ENCODE measurements around the gene FRMD8. TPM values are rescaled to one million over a fixed set of nuclear protein-coding genes. Genes with fewer than 3 reads are reported as not detected.
A peak's percentile ranks its signal among the peaks of the same experiment; 100 is the strongest.

Gene FRMD8
- total RNA-seq, 3 donors from 2014 or later (not counting 1 experiment from before 2014, with no cell fraction given): 45.6 to 58.4 (median 57.7) TPM

DNA sequence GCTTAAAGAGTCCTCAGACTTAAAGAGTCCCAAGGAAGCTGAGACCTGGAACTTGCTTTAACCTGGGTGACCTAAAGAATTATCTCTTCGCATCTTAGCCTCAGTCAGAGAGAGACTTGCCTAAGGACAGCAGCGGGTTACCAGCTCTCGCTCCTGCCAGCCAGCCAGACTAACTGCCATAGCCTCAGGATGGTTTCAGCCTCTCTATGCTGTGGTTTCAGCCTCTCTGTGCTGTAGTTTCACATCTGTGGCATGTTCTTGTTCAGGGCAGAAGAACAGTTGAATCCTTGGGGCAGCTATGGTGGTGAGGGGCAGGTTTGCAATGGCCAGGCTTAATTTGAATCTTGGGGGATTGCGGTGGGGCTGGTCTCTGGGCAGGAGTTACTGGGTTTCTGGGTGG lies 2.3 kb downstream of the FRMD8 start:
- peak overlapping the region; percentile 55 to 71 for H3K27ac Mint-ChIP-seq
- WGBS (ENCODE audit: insufficient coverage): 83% methylated on average over 4 of the region's 4 CpGs
- H3K27ac ChIP-seq (ENCODE audit: low read length): no peak overlapping the region
- intact Hi-C loops (cut with micrococcal nuclease): loop anchor here (5.0 kb wide), 1 partner anchor 184 kb away; the partner anchor contains the start of genes FAM89B and ZNRD2
- H3K4me1 ChIP-seq (ENCODE audit: control insufficient read depth, insufficient read depth, low read length): peaks cover 71% of the 10 kb centered on the region
- H3K4me1 Mint-ChIP-seq: peaks cover 39 to 70% of the 10 kb centered on the region in 2 donors
- DNase-seq: no peak
- no peak for ATAC-seq
- no peaks in the 10 kb centered on the region for H3K27me3 ChIP-seq (ENCODE audit: control insufficient read depth, insufficient read depth, low read length)
- H3K4me3 Mint-ChIP-seq: peak overlapping the region; percentile 61
- H3K36me3 ChIP-seq (ENCODE audit: control insufficient read depth, insufficient read depth, low read length): peaks cover 23% of the 10 kb centered on the region
- H3K9me3 Mint-ChIP-seq: no peaks in the 10 kb centered on the region
- H3K4me3 ChIP-seq (ENCODE audit: low read length): no peak overlapping the region
- TF ChIP-seq, protein P1, sequence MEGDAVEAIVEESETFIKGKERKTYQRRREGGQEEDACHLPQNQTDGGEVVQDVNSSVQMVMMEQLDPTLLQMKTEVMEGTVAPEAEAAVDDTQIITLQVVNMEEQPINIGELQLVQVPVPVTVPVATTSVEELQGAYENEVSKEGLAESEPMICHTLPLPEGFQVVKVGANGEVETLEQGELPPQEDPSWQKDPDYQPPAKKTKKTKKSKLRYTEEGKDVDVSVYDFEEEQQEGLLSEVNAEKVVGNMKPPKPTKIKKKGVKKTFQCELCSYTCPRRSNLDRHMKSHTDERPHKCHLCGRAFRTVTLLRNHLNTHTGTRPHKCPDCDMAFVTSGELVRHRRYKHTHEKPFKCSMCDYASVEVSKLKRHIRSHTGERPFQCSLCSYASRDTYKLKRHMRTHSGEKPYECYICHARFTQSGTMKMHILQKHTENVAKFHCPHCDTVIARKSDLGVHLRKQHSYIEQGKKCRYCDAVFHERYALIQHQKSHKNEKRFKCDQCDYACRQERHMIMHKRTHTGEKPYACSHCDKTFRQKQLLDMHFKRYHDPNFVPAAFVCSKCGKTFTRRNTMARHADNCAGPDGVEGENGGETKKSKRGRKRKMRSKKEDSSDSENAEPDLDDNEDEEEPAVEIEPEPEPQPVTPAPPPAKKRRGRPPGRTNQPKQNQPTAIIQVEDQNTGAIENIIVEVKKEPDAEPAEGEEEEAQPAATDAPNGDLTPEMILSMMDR (IDR thresholded peaks at IDR 0.05): no peak
- H3K27me3 Mint-ChIP-seq (ENCODE audit: low read depth in 2 of 2): no peaks in the 10 kb centered on the region
- no peaks in the 10 kb centered on the region for H3K9me3 ChIP-seq (ENCODE audit: control insufficient read depth, insufficient read depth, low read length)
- no peaks in the 10 kb centered on the region for H3K36me3 Mint-ChIP-seq

DNA sequence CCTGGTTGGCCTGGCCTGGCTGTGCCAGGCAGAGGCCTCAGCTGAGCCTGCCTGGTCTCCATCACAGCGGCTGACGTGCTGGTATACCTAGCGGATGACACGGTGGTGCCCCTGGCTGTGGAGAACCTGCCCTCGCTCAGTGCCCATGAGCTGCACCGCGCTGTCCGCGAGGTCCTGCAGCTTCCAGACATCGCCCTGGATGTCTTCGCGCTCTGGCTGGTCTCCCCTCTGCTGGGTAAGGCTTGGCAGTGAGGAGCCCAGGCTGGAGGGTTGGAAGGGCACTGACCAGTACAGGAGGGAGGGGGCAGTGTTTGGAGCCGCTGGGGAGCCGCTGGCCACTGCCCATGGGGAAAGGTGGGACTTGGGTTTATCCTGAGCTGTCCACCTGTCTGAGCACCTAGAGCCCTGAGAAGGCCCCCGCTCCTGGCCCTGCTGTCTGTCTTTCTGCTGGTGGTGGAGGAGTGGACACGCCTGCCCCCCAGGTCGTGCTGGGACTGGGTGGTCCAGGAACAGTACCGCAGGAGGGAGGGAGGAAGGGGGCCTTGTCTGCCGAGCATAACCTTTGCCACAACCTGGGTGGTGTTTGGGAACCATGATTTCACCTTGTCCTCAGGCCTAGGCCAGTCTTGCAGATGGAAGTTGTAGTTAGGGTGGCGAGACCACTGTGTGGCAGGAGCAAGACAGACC lies 3.0 kb downstream of the FRMD8 start:
- peaks cover 32 to 63% of the 10 kb centered on the region in 2 donors for H3K4me1 Mint-ChIP-seq
- DNase-seq (no peak), ATAC-seq (no peak)
- H3K36me3 Mint-ChIP-seq: no peaks in the 10 kb centered on the region
- Histone ChIP-seq H3K36me3 (ENCODE audit: control insufficient read depth, insufficient read depth, low read length) (peaks cover 26% of the 10 kb centered on the region), H3K9me3 (ENCODE audit: control insufficient read depth, insufficient read depth, low read length) (no peaks in the 10 kb centered on the region), H3K27ac (ENCODE audit: low read length) (no peak overlapping the region), H3K4me1 (ENCODE audit: control insufficient read depth, insufficient read depth, low read length) (peaks cover 64% of the 10 kb centered on the region), H3K4me3 (ENCODE audit: low read length) (no peak overlapping the region), H3K27me3 (ENCODE audit: control insufficient read depth, insufficient read depth, low read length) (no peaks in the 10 kb centered on the region)
- 90% methylated on average over 20 of the region's 20 CpGs for WGBS (ENCODE audit: insufficient coverage)
- H3K4me3 Mint-ChIP-seq: peak overlapping the region; percentile 61
- H3K9me3 Mint-ChIP-seq: no peaks in the 10 kb centered on the region
- TF ChIP-seq, protein P1 (IDR thresholded peaks at IDR 0.05): no peak
- H3K27ac Mint-ChIP-seq: peak overlapping the region; percentile 55 to 71
- no peaks in the 10 kb centered on the region for H3K27me3 Mint-ChIP-seq (ENCODE audit: low read depth in 2 of 2)
- intact Hi-C loops (cut with micrococcal nuclease): loop anchor here (5.0 kb wide), 1 partner anchor 183 kb away; the partner anchor contains the start of genes FAM89B and ZNRD2

DNA sequence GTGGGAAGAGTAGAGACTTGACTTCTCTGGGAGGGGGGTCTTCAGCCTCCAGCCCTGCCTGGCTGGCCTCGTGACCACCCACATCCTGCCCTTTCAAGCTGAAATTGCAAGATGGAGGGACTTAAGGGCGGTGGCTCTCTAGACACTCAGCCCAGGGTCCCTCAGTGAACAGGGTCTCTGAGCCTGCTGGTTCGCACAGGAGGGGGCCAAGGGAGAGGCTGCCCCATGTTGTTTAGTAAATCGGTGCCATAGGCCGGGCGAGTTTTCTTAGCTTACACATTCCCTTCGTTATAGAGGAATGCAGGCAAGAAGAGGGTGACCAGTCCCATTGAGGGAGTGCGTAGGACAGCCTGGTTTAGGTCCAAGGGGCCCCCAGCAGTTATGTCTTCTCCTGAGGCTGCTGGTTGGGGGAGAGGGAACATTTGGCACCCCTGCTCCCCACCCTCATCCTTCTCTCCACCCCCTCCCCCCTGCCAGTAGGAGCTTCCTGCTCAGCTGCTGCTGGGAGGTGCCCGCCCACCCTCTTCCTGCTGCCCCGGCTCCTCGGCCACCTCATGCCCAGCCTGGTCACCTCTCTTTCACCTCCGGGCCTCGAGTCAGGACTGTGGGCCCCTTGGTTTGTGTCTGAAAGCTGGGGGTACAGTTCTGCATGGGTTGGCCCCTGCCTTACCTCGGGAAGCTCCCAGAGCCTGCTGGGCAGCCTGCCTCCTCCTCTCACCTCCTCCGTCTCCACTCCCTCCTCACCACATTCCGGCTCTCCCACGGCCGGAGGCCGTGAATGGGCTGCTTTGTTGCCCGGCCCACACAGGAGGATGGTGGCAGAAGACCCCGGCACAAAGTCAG lies 3.9 kb downstream of the FRMD8 start:
- Histone ChIP-seq H3K27ac (ENCODE audit: low read length) (no peak overlapping the region), H3K27me3 (ENCODE audit: control insufficient read depth, insufficient read depth, low read length) (no peaks in the 10 kb centered on the region), H3K4me1 (ENCODE audit: control insufficient read depth, insufficient read depth, low read length) (peaks cover 56% of the 10 kb centered on the region), H3K9me3 (ENCODE audit: control insufficient read depth, insufficient read depth, low read length) (no peaks in the 10 kb centered on the region), H3K4me3 (ENCODE audit: low read length) (no peak overlapping the region), H3K36me3 (ENCODE audit: control insufficient read depth, insufficient read depth, low read length) (peaks cover 31% of the 10 kb centered on the region)
- Mint-ChIP-seq H3K36me3 (no peaks in the 10 kb centered on the region), H3K4me1 (peaks cover 23 to 54% of the 10 kb centered on the region in 2 donors), H3K27me3 (ENCODE audit: low read depth in 2 of 2) (no peaks in the 10 kb centered on the region), H3K9me3 (no peaks in the 10 kb centered on the region), H3K4me3 (peak overlapping the region; percentile 9), H3K27ac (peak overlapping the region in 1 of 2 donors; percentile 55)
- TF ChIP-seq, protein P1 (IDR thresholded peaks at IDR 0.05): no peak
- WGBS (ENCODE audit: insufficient coverage): 82% methylated on average over 19 of the region's 21 CpGs
- DNase-seq (no peak), ATAC-seq (no peak)
- intact Hi-C loops (cut with micrococcal nuclease): no loop called here

All from natural killer cell (primary cell).